ENCODE results near the gene ZEB2.

The ZEB2 gene

DNA sequence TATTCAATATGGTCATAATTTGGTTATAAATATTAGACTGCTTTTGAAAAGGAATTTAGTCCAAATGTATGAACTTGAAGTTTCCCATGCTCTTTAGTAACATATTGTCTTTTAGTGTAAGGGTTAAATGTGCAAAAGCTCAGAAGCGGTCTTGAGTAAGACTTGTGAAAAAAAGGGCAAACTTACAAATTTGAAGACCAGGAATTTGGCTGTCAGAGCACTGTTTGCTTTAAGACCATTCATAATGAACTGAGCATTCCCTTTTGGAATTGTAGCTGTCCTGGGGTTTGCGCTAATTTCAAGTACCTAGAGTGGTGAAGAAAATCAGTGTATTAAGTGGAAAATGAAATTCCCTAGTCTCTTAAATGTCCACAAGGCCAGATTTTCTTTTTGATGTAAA lies 6.9 kb upstream of the ZEB2 start:
- DNase-seq, result no peak

DNA sequence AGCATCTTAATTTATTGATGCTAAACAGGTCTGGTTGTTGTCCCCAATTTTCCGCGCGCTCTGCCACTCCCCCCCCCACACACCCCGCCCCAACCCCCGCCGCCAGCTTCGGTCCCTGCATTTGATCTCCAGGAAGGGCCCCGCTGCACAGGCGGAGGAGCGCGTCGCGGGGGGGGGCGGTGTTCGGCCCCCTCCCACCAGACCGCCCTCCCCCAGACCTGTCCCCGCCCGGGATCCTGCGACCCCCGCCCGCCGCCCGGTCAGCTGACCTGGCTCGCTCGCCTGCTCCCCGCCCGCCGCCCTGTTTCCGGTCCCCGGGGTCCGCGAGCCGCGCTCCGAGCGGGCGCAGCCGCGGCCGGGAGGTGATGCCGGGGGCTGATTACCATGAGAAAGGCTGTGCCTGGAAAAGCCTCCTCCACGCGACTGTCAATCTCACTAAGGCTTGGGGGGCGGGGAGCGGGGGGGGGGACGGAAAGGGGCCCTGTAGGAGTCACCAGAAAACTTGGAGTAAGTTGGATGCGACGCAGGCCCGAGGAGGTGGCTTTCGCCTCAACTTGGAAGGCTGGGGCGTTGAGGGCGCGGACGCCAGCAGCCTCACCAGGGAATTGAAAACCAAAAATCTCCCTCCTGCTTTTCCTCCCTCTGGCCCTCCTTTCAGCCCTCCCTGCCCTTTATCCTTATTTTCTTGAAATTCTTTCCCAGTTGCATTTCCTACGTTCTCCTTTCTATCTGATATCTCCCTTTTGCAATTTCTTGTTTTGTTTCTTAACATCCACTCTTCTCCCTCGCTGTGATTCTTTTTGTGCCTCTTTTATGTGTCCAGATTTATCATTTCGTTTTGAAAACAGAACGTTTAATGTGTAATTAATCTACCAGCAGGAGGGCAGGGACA lies 4.4 kb upstream of the ZEB2 start:
- DNase-seq, result peak; percentile 43

DNA sequence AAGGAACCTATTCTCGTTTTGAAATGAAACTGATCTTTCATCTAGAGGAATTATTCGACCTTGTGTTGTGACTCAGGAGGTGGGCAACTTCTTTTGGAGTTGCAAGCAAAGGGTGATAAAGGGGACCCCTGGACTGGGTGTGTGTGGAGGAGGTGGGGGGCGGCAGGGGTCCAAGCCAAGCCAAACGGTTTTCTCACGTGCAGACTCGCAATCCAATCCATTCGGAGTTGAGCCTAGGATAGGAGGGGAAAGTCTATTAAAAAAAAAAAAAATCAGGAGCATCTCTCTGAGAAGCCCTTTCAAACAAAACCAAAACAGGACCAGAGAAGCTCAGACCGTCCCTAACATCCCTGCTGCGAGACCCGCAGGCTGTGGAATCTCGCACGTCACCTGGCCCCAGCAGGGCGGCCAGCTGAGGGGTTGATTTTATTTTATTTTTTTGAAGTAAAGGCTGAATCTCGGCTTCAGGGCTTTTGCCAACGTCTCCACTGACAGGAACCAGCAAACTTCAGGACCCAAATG lies 3.7 kb upstream of the ZEB2 start:
- DNase-seq, result no peak

DNA sequence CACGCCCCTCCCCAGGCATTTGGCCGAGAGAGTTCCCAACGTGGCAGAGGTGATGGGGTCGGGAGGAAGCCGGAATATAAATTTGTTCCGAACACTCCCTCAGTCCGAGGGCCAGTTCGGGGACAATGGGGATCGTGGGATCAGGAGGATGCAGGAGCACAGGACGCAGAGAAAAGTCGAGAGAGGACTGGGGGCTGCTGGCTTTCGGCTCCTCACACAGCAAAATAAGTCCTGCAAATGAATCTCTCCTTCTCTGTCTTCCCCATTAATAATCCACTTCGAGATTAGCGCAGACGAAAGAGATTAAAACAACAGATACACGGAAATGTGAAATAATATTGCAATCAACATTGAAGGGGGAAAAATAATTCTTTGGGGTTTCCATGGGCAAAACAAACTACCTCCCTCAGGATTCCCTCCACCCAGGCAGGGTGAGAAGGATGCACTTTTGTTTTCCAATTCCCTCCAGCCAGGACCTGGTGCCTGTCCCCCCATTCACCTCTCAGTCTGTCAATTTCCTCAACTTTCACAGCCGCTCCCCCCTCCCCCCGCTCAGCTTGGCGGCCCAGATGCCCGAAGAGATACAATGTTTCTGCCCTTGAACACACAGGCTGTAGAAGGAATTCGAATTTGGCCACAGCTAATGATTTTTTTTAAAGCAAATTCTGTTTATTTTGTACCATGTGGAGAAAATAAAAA lies 3.1 kb upstream of the ZEB2 start:
- DNase-seq, result no peak

DNA sequence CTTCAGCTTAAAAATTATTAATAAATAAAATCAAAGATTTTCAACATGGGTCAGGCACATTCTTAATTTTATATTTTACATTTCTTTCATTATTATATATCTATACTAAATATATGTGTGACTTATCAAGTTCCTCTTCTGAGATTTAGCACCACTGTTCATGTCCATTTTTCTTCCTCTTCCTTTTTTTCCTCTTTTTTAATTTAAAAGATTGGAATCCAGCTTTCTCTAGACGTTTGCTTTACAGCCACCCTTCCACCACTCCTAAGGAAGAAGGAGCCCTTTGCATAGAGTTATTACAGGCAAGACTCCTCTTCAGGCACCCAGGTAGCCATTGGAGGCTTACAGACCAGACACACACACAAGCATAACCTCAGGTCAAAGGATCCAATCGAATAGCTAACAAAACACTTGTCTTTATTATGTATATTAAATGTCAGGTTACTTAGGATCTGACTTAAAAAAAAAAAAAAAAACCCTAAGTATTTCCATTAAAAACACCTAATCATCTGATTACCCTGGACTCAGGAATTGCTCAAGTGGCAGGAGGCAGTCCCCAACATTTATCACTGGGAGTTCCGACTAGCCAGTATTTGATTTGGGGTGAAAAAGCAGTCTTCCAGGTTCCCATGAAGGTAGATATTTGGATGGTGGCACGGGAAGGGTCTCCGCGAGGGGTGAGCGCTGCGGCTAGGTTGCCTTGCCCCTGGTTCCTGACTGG lies 2.4 kb upstream of the ZEB2 start:
- no peak for DNase-seq

DNA sequence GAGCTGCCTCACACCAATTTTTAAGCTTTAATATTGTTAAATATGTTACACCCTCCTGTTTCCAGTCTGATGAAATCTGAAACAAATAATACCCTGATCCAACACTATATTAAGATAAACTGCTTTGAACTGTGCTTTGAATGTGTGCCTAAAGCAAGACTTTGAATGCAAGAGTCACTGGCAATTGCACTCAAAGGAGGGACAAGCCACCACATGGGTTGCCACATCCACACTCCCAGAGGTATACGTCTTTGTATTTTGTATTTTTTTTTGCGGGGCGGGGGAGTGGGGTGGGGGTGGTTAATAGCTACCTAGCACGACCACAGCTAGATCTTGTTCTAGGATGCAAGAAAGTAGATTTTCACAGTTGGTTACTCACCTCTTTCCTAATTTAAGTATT lies 1.8 kb upstream of the ZEB2 start:
- DNase-seq, result no peak

DNA sequence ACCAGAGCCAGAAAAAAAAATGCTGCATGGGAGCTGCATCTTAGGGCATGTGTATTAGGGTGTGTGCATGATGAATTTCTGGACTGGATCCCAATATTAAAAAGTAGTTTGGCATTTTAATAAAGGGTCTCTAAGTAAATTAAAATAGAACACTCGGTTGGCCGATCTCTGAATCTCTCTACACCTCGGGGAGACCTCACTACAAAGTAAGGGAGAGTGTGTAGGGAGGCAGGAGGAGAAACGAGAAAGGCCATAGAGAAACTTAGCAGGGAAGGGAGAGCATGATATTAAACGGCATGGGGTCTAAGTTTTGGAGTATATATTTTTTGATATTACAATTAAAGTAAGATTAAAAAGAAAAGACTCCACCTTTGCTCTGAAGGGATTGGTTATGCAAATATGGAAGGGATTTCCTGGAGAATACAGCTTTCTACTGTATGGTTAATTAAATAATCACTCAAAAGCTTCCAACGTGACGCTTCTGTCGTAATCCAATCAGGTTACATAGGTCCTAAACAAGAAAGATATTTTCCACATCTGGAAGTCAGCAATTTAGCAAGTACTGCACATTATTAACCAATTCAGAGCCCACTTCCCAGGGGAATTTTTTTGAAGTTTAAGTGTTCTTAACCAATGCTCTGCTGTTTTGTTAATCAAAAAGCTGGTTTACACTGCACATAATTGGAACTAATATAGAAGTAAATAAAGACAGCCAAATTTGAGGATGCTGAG lies 1.0 kb upstream of the ZEB2 start:
- no peak for DNase-seq

DNA sequence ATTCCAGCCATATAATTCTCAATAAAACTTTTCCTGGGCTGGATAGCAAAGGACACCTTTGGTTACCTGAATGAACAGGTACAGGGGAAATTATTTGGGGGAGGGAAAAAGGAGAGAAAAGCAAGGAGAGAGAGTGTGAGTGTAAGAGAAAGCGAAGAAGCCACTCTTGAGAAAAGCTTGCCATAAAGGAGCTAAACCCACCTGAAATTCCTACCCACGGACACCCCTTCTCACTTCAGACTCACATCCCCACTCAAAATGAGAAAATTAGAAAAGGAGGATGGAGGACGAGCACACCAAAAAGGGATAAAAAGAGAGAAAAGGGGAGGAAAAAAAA lies 354 bp downstream of the ZEB2 start:
- no peak for DNase-seq

DNA sequence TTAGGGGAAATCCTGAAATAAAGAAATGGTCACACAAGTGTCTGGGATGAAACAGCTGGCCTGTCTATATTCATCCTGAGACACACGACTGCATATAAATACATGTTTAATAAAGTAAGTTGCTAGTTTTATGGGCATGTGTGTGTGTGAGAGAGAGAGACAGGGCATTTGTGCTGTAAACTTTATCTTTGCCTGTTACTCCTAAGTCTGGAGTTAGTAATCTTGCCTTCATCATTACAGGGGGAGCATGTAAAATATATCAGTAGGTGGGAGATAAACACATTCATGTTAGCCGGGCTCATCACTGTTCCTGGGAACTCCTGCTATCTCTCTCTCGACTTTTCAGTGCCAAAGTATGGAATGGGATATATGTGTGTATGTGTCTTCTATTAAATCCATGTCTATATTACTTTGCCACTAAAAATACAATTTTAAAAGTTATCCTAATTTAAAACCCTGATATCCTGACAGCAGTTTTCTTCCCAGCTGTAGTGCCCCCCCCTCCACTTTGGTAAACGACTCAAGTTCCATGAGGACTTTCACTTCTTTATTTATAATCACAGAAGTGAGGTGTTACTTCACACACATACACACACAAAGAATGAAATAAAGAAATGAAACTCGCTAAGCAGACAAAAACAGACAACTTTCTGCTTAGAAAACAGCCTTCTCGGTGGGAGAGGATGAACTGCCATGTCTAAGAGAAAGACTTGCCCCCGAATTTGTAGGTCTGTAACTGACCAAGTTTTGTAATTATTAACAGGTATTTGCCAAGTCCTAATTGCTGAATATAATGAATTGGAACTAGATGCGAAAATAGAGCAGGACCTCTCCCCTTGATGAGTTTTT lies 947 bp downstream of the ZEB2 start:
- DNase-seq, result no peak

DNA sequence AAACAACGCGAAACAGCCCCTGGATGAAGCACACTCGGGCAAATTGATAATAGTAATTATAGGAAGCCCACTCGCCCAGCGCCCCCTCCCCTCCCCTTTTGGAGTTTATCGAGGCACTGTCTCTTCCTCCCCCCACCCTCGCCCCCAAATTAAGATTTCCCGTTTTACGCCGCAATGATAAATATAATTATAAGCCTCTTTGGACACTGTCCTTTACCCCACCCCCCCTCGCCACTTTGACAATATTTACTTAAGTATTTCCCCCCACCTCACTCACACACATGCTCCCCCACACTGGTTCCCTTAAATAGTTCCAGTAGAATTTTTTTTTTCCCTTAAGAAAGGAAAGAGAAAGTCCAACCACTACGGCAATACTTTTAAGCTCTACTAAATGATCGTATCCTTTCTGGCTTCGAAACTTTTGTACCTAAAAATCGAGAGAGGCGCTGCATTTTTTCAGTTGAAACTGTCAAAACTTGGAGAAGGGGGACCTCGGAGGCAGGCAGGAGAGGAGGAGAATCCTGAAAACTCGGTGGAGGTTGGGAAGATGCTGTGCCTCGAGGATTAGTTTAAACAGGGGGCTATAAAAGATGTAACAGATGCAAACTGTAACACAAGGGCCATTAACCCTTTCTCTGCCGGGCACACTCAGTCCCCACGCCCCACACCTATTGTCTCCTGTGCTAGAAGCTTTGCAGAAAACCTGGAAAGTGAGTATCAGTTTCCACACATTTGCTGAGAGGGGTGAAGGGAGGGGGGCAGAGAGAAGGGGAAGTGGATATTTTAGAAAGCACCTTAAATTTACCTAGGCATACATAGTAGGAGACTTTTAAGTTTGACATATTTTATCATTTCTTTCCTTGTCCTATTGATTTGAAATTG lies 1.8 kb downstream of the ZEB2 start:
- no peak for DNase-seq

DNA sequence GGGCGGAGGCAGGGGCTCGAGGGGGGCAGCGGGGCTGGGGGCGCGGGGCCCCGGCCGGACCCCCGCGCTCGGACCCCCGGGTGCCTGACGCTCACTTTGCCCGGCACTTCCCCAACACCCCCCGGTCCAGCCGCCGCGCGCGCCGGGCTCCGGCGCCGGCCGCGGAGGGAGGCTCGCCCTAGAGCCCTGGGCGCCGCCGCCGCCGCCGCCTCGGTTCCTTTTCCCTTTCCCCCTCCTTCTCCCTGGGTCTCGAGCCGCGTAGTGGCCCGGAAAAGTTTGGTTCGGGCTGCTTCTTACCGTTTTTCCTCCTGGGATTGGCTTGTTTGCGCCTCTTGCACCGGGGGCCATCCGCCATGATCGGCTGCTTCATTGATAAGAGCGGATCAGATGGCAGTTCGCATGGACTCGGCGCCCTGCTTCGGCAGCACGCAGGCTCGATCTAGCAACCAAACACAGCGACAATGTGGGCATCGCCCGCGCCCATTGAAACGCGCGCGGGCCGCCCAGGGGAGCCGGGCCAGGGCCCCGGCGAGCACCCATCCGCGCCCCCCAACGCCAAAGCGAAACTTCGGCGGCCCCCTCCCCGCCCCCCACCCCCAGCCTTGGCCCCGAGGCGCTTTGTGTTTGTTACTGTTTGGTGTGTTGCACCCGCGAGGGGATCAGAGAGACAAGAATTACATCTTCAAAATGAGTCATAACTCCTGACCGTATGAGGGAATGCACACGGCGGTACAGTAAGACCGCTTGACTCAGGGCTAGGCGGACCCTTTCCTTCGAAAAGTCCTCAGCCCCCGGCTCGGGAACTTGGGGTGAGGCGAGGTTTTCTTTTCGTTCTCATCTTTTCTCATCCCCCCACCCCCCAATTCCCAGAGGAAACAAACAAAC lies 2.7 kb downstream of the ZEB2 start:
- peak; percentile 79 for DNase-seq

DNA sequence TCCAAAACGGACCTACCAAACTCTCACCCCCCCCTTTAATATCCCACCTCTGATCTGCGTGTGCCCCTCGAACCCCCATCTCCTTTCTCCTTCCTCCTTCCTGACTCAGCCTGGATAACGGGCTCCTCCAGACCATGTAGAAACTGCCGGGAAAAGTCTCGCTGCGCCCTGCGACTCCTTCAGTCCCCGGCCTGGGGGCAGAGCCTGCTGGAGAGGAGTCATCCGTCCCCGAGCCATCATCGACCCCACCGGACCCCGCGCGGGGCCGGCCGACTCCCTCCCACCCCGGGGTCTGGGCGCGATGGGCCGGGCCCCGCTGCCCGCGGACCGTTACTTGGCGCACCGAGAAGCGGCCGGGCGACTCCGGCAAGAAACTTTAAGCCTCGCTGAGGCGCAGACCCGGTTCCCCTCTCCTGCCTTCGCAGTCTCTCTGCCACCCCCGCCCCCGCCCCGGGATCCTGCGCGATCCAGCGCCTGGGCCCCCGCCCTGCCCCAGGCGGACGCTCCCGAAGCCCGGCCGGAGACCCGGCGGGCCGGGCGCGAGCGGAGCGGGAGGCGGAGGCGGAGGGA lies 3.4 kb downstream of the ZEB2 start:
- DNase-seq, result peak; percentile 45

DNA sequence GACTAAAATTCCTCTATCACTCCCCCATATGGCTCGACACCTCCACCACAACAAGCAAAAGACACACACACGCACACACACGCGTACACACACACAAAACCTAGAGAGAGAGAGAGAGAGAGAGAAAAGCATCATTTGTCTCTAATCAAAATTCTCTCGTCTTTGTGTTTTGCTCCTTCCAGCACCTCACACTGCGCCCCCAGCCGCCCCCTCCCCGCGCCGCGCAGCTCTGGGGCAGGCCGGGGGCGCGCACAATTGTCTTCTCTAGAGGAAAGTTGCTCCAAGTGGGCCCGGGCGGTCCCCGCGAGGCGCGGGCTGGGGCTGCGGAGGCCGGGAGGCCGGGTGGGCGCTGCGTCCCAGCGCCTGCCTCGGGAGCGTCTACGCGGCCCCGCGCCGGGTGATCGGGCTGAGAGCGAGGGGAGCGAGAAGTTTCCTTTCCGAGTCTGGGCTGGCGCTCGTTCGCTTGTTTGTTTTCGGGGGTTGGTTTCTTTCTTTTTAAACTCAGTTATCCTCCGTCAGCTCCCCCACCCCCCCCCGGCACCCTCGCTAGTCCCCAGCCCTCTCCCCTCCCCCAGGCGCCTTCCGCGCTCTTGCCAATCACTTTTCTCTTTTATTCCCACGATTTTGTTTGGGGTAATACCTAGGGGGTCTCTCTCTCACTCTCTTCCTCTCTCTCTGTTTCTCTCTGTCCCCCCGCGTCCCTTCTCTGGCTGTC lies 4.1 kb downstream of the ZEB2 start:
- peak; percentile 37 for DNase-seq

DNA sequence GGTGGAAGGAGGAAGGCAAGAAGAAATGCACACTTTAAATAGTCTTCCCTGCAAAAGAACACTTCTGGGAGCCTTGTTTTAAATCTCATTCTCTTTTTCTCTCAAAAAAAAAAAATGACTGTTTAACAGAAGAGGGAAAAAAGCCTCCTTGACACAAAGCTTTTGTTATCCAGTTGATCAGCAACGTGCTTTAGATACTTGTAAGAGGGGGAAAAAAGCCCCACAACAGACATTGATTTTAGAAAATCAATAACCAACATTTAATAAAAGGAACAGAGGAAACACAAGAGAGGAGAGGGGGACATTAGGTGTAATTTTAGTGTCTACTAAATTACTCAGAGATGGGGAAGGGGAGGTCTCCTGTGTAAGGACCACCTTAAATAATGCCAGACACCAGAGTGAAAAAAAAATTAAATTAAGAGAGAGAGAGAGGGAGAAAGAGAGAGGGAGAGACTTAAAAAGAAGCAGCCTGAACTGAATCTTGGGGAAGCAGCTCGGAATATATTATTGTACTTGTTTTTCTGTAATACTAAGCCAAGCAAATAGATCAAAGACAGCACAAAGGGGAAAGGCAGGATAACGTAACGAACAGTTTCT lies 4.7 kb downstream of the ZEB2 start:
- no peak for DNase-seq

DNA sequence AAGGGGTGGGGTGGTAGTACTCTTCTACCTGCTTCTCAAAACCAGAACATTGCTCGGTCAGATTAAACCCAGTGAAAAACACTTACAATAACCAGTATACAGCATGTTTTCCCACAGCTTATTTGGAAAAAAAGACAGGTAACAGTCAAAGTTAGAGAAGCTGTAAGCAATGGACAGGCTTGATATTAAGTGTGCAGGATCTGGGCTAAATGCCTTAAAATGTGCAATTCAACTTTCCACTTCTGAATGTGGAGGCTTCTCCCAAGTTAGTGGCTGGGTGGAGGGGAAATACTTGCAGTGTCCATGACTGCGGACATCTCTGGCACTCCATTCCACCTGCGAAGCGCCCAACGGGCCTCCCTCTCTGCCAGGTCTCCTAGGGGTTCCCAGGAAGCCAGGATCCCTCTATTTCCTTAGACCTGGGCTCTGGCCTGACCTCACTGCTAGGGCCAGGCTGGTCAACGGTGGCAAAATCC lies 5.3 kb downstream of the ZEB2 start:
- no peak for DNase-seq

DNA sequence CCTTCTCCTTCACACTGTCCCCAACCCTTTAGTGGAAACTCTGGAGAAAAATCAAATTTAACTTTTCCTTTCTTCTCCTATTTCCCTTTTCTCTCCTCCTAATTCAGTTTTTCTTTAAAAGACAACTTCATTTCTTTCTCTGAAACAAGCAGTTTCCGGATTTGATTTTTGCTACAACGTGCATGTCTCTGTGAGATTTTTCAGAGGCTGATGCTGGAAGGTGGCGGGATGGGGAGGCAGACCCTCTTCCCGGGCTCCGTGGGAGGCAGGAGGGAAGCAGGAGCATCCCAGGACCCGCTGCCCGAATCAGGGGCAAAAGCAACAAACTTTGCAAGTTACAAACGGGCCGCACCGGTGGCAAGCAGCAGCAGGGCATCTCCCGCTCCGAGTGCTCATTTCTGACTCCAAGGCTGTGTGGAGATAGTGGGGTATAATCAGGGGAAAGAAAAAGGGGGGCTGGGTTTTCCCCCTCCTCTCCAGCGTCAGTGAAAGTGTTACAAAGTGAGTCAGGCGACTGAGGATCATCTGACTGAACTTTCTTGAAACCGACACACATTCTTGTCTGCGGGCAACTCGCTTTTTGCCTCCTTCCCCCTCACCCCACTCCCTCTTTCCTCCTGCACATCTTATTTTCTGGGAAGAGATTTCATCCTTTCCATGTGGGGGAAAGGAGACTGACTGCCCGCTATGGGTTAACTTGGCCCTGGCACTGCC lies 6.4 kb downstream of the ZEB2 start:
- DNase-seq, result no peak

DNA sequence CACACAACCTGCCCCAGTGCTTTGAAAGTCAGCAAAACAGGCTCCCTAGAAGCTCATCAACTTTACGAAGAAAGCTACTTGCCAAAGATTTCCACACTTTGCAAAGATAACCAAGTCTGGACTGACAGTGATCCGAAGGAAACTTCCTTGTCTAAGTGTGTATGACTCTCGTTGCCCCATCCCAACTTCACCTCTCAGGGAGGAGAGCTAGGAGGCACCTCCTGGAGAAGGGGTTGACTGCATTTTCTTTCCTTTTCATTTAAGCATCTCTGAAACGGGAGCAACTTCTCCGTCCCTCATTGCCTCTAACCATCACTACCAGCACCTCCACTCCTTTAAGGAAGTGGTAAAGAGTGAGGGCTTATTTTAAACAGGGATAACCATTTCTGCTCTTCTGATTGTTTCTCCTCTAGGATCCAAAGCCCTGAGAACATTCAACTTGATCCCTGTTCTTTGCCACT lies 7.0 kb downstream of the ZEB2 start:
- DNase-seq, result no peak
